H1 (cell line): ENCODE data around the gene KCNC1. TPM values are rescaled to one million over a fixed set of nuclear protein-coding genes. Genes with fewer than 3 reads are reported as not detected.

Experiments
- CTCF ChIA-PET: fragments of 300-600 bp; sonication (Branson Sonifier 250); formaldehyde crosslinking; loops from one replicate; lab custom pipeline; 2021; ENCODE audit not compliant: partially characterized antibody; lab: Charles Lee
- POLR2A ChIA-PET: fragments of 300-600 bp; sonication (Branson Sonifier 250); formaldehyde crosslinking; loops from one replicate; lab custom pipeline; 2021; ENCODE audit warnings: inconsistent platforms; ENCODE audit not compliant: partially characterized antibody; lab: Charles Lee
- DNase-seq, 2 experiments: peaks; one replicate each; pipeline versions ENCODE4 v3.0.0 to v3.0.0-alpha.2; 2010 to 2022; ENCODE audit warnings: low spot score in 2 of 2, low read depth in 1 of 2, mixed read lengths in 1 of 2
- FAIRE-seq: peaks from 2 replicates; lab custom pipeline; 2011; peaks lifted over from hg19 to GRCh38; lab: Jason Lieb, UNC
- H2AFZ ChIP-seq: 2 replicates; pipeline ENCODE4 v1.8.1; 2012; ENCODE audit warnings: low read length, inconsistent platforms
- H2AK5ac ChIP-seq: 2 replicates; pipeline ENCODE4 v1.6.1; 2013; ENCODE audit warnings: low read depth, low read length
- H2BK120ac ChIP-seq: replicated peaks from 2 replicates; pipeline ENCODE3; 2013; ENCODE audit warnings: low read depth, low read length, inconsistent platforms
- H2BK12ac ChIP-seq: 2 replicates; pipeline ENCODE4 v1.6.1; 2013; ENCODE audit warnings: low read depth, low read length
- H2BK15ac ChIP-seq: 2 replicates; pipeline ENCODE4 v1.6.1; 2013; ENCODE audit warnings: low read length
- H2BK20ac ChIP-seq: 2 replicates; pipeline ENCODE4 v1.6.1; 2013; ENCODE audit warnings: low read length
- H2BK5ac ChIP-seq: 2 replicates; pipeline ENCODE4 v1.6.1; 2013; ENCODE audit warnings: low read depth, low read length
- H3K14ac ChIP-seq: 2 replicates; pipeline ENCODE4 v1.6.1; 2013; ENCODE audit warnings: inconsistent platforms; ENCODE audit not compliant: insufficient read length
- H3K18ac ChIP-seq: 2 replicates; pipeline ENCODE4 v1.6.1; 2013; ENCODE audit warnings: low read length; ENCODE audit errors: extremely low read depth
- H3K23ac ChIP-seq: 2 replicates; pipeline ENCODE4 v1.6.1; 2013; ENCODE audit warnings: inconsistent platforms; ENCODE audit not compliant: insufficient read length
- H3K23me2 ChIP-seq: 2 replicates; pipeline ENCODE4 v1.6.1; 2013; ENCODE audit warnings: low read depth, low read length
- H3K27ac ChIP-seq: 2 replicates; pipeline ENCODE4 v1.6.1; 2011; ENCODE audit warnings: low read depth, low read length, inconsistent platforms
- H3K27me3 ChIP-seq, 4 experiments: replicated peaks in 1 of 4; 1 replicate in 1 of 4; 2 replicates in 3 of 4; pipeline versions ENCODE4 v1.6.1 to v1.8.1; 2011 to 2013; ENCODE audit warnings: low read length in 3 of 4, mild to moderate bottlenecking in 3 of 4, inconsistent platforms in 2 of 4, mixed read lengths in 2 of 4, moderate library complexity in 1 of 4; ENCODE audit not compliant: control insufficient read depth in 3 of 4, insufficient read depth in 3 of 4; ENCODE audit errors: extremely low read depth in 1 of 4
- H3K36me3 ChIP-seq, 4 experiments: 2 replicates each; pipeline versions ENCODE4 v1.6.1 to v1.8.1; 2011 to 2013; ENCODE audit warnings: mild to moderate bottlenecking in 4 of 4, low read length in 3 of 4, moderate library complexity in 2 of 4, control low read depth in 1 of 4, inconsistent platforms in 1 of 4; ENCODE audit not compliant: insufficient read depth in 4 of 4, control insufficient read depth in 2 of 4
- H3K4ac ChIP-seq: replicated peaks from 2 replicates; pipeline ENCODE3; 2013; ENCODE audit warnings: low read length, low read depth, mixed read lengths, inconsistent platforms; ENCODE audit not compliant: insufficient read length
- H3K4me1 ChIP-seq, 4 experiments: replicated peaks in 1 of 4; 1 replicate in 1 of 4; 2 replicates in 3 of 4; pipeline versions ENCODE4 v1.6.1 to v1.8.1; 2011 to 2013; ENCODE audit warnings: low read length in 3 of 4, inconsistent platforms in 2 of 4, mixed read lengths in 1 of 4; ENCODE audit not compliant: insufficient read depth in 4 of 4, control insufficient read depth in 3 of 4
- H3K4me2 ChIP-seq, 2 experiments: 2 replicates each; pipeline versions ENCODE4 v1.6.1 to v1.8.1; 2011 to 2013; ENCODE audit warnings: low read depth in 2 of 2, low read length in 2 of 2, control low read depth in 1 of 2, inconsistent platforms in 1 of 2, mild to moderate bottlenecking in 1 of 2; ENCODE audit not compliant: insufficient read depth in 1 of 2
- H3K4me3 ChIP-seq, 4 experiments: fragments of 200-600, 300-600 bp in 1 of 4; sonication (generic), shearing (Covaris generic), sonication (Bioruptor Twin) in 1 of 4; 2 replicates each; pipeline versions ENCODE4 v1.5.1 to v1.8.1; 2011 to 2016; ENCODE audit warnings: low read length in 4 of 4, low read depth in 3 of 4, control low read depth in 2 of 4, inconsistent platforms in 2 of 4, mild to moderate bottlenecking in 2 of 4, mixed read lengths in 1 of 4, moderate library complexity in 1 of 4; ENCODE audit not compliant: insufficient read depth in 2 of 4; ENCODE audit errors: extremely low read depth in 1 of 4
- H3K56ac ChIP-seq: replicated peaks from 2 replicates; pipeline ENCODE3; 2013; ENCODE audit warnings: low read depth, mild to moderate bottlenecking, mixed read lengths, low read length, inconsistent platforms; ENCODE audit not compliant: insufficient read length
- H3K79me1 ChIP-seq: 2 replicates; pipeline ENCODE4 v1.6.1; 2013; ENCODE audit warnings: low read depth, low read length, control low read depth
- H3K79me2 ChIP-seq, 2 experiments: 2 replicates each; pipeline versions ENCODE4 v1.6.1 to v1.8.1; 2012 to 2013; ENCODE audit warnings: low read length in 2 of 2, mild to moderate bottlenecking in 2 of 2, inconsistent platforms in 1 of 2; ENCODE audit not compliant: insufficient read depth in 2 of 2, control insufficient read depth in 1 of 2
- H3K9ac ChIP-seq, 4 experiments: replicated peaks in 1 of 4; 1 replicate in 1 of 4; 2 replicates in 3 of 4; pipeline versions ENCODE4 v1.6.1 to v1.8.1; 2011 to 2013; ENCODE audit warnings: low read depth in 3 of 4, low read length in 3 of 4, control low read depth in 2 of 4, mild to moderate bottlenecking in 2 of 4, moderate library complexity in 2 of 4, inconsistent platforms in 1 of 4; ENCODE audit errors: extremely low read depth in 1 of 4
- H3K9me3 ChIP-seq, 2 experiments: 2 replicates each; pipeline versions ENCODE4 v1.6.1 to v1.8.1; 2012 to 2013; ENCODE audit warnings: mild to moderate bottlenecking in 2 of 2, moderate library complexity in 2 of 2, control low read depth in 1 of 2, inconsistent platforms in 1 of 2, low read depth in 1 of 2, low read length in 1 of 2, mixed read lengths in 1 of 2; ENCODE audit not compliant: insufficient read depth in 2 of 2
- H4K20me1 ChIP-seq, 2 experiments: replicated peaks in 1 of 2; 2 replicates each; pipeline versions ENCODE3 to v1.8.1; 2011 to 2013; ENCODE audit warnings: inconsistent platforms in 2 of 2, low read length in 2 of 2, mild to moderate bottlenecking in 1 of 2; ENCODE audit not compliant: insufficient read depth in 2 of 2, control insufficient read depth in 1 of 2
- H4K5ac ChIP-seq: 2 replicates; pipeline ENCODE4 v1.6.1; 2013; ENCODE audit warnings: low read length, low read depth, mixed read lengths, inconsistent platforms; ENCODE audit not compliant: insufficient read length
- H4K8ac ChIP-seq: 2 replicates; pipeline ENCODE4 v1.8.0; 2013; ENCODE audit warnings: mild to moderate bottlenecking, moderate library complexity, low read length, inconsistent platforms; ENCODE audit not compliant: insufficient read depth; ENCODE audit errors: extremely low read depth
- H4K91ac ChIP-seq: replicated peaks from 2 replicates; pipeline ENCODE3; 2013; ENCODE audit warnings: low read length, mixed read lengths, inconsistent platforms; ENCODE audit not compliant: insufficient read length
- CBX8 ChIP-seq: fragments of 300-800, 300-1000 bp; sonication (generic); IDR thresholded peaks from 2 replicates; pipeline ENCODE4 v1.7.1; 2016; ENCODE audit warnings: low read depth, low read length, borderline replicate concordance
- CREB1 ChIP-seq: IDR thresholded peaks from 2 replicates; pipeline ENCODE4 v1.6.1; 2012; ENCODE audit warnings: inconsistent platforms
- MAFK ChIP-seq: IDR thresholded peaks from 2 replicates; pipeline ENCODE4 v1.6.1; 2012; ENCODE audit warnings: low read depth, mild to moderate bottlenecking, improper control_type of control experiment, low read length
- POU5F1 ChIP-seq: IDR thresholded peaks from 2 replicates; pipeline ENCODE4 v1.6.1; 2011; ENCODE audit warnings: low read depth, mild to moderate bottlenecking, low read length, moderate library complexity
- RAD21 ChIP-seq, 2 experiments: IDR thresholded peaks in 1 of 2; conservative IDR thresholded peaks in 1 of 2; 2 replicates each; pipeline ENCODE4 v1.6.1; 2011; ENCODE audit warnings: low read depth in 2 of 2, low read length in 2 of 2, improper control_type of control experiment in 1 of 2, inconsistent platforms in 1 of 2, mild to moderate bottlenecking in 1 of 2, moderate library complexity in 1 of 2
- RBBP5 ChIP-seq: IDR thresholded peaks from 2 replicates; pipeline ENCODE4 v1.7.1; 2012; ENCODE audit warnings: low read depth, mild to moderate bottlenecking, inconsistent platforms, low read length, moderate library complexity, borderline replicate concordance
- SIN3A ChIP-seq, 2 experiments: IDR thresholded peaks in 1 of 2; conservative IDR thresholded peaks in 1 of 2; 2 replicates each; pipeline ENCODE4 v1.6.1; 2011 to 2012; ENCODE audit warnings: low read length in 2 of 2, improper control_type of control experiment in 1 of 2, low read depth in 1 of 2, mild to moderate bottlenecking in 1 of 2
- SIRT6 ChIP-seq: IDR thresholded peaks from one replicate; pipeline ENCODE4 v1.7.1; 2012; ENCODE audit warnings: low read length, inconsistent platforms
- SP2 ChIP-seq: IDR thresholded peaks from 2 replicates; pipeline ENCODE4 v1.6.1; 2012; ENCODE audit warnings: mild to moderate bottlenecking, low read length, inconsistent platforms
- SP4 ChIP-seq: IDR thresholded peaks from 2 replicates; pipeline ENCODE4 v1.6.1; 2012; ENCODE audit warnings: low read length, inconsistent platforms
- whole genome bisulfite sequencing, 2 experiments: shearing (Covaris generic) in 1 of 2; methylation state at CpG; one replicate each; pipeline versions ENCODE4 v1.1.6 to v1.1.7; 2013 to 2015; ENCODE audit warnings: low lambda C conversion rate in 2 of 2, mixed read lengths in 2 of 2, inconsistent platforms in 1 of 2, low coverage in 1 of 2, missing lambda C conversion rate in 1 of 2; ENCODE audit not compliant: insufficient replicate concordance in 2 of 2, insufficient coverage in 1 of 2, insufficient read length in 1 of 2; ENCODE audit errors: extremely low coverage in 1 of 2, missing lambda C conversion rate in 1 of 2; 5-methylcytosine and 5-hydroxymethylcytosine counted together
- polyA plus RNA-seq, 7 experiments: library from polyadenylated mRNA; depleted of rRNA in 3 of 7; stranded (reverse) in 5 of 7; unstranded in 2 of 7; fragments of >200 nt in 5 of 7; fragments of 200-250 nt in 2 of 7; gene quantifications; 1 replicate in 5 of 7; 2 replicates in 1 of 7; 4 replicates in 1 of 7; pipeline versions ENCODE4 v1.2.1 to v1.2.3, GENCODE V29; 2011 to 2013; ENCODE audit warnings: missing spikeins in 2 of 7, mixed read lengths in 2 of 7
- total RNA-seq: library from RNA; stranded (reverse); fragmentation: NEBNext Ultra II Directional; extraction: Animal tissue kit (Norgen Biotek cat#: 25700); gene quantifications from 2 replicates; pipeline ENCODE4 v1.2.1, GENCODE V29; 2021

The KCNC1 gene
- total and polyA plus RNA-seq, 2 of the 8 experiments (the other 6 are each of a cell fraction or from before 2014, with no cell fraction given), result 0.11 to 0.26 TPM

GRCh38 chr11:17762309-17762974 is 27.9 kb downstream of the KCNC1 start:
- H4K20me1 ChIP-seq, result peaks cover 0 to 2% of the 10 kb centered on the region in 2 experiments
- H2BK20ac ChIP-seq, result no peak overlapping the region
- no peak overlapping the region for H3K56ac ChIP-seq
- 85% methylated on average over 17 of the region's 17 CpGs; no CpG with 5 or more reads in 1 of the 2 experiments for WGBS, 2 experiments
- H3K36me3 ChIP-seq, result no peaks in the 10 kb centered on the region
- peaks cover 9% of the 10 kb centered on the region; the same call in 1 of the 2 replicates for H3K23me2 ChIP-seq
- no peak overlapping the region for H3K4me3 ChIP-seq
- POLR2A ChIA-PET, result no interaction called here
- no peak for FAIRE-seq
- CTCF ChIA-PET, result interaction anchor here (1.0 to 6.7 kb wide), 20 partner anchors 8 to 217 kb away, joined by 3 to 82 read pairs (median 10); partner anchors contain the start of gene KCNC1
- H3K4ac ChIP-seq, result no peak overlapping the region
- no peaks in the 10 kb centered on the region for H3K27me3 ChIP-seq
- no peak overlapping the region for H4K5ac ChIP-seq
- DNase-seq, result no peak
- H2BK5ac ChIP-seq, result no peak overlapping the region
- peaks cover 0 to 7% (median 1%) of the 10 kb centered on the region in 4 experiments; a peak in 3 of 7 replicates for H3K4me1 ChIP-seq
- no peak overlapping the region for H2BK120ac ChIP-seq
- H2BK15ac ChIP-seq, result no peak overlapping the region
- no peak overlapping the region for H2BK12ac ChIP-seq
- no peaks in the 10 kb centered on the region for H3K79me1 ChIP-seq
- no peak overlapping the region for H4K91ac ChIP-seq
- H3K4me2 ChIP-seq, result no peak overlapping the region
- no peak overlapping the region for H3K23ac ChIP-seq
- no peak overlapping the region for H2AK5ac ChIP-seq
- H3K27ac ChIP-seq, result no peak overlapping the region
- TF ChIP-seq RBBP5 (no peak), SIRT6 (no peak), SP4 (no peak), RAD21 (IDR thresholded peaks at IDR 0.05 in 1 of 2, conservative IDR thresholded peaks at IDR 0.05 in 1 of 2; ENCODE audit: low read depth in 2 of 2, low read length in 2 of 2) (no peak), CBX8 (no peak), SP2 (no peak), MAFK (no peak), SIN3A (conservative IDR thresholded peaks at IDR 0.05 in 1 of 2, IDR thresholded peaks at IDR 0.05 in 1 of 2; ENCODE audit: low read depth in 1 of 2, low read length in 2 of 2) (no peak), POU5F1 (no peak), CREB1 (no peak)
- TF ChIP-seq, all 59 proteins: peak for 0
- H3K79me2 ChIP-seq, result no peaks in the 10 kb centered on the region
- no peak overlapping the region for H2AFZ ChIP-seq
- no peak overlapping the region for H3K18ac ChIP-seq
- H4K8ac ChIP-seq, result no peak overlapping the region
- H3K14ac ChIP-seq, result no peak overlapping the region
- no peaks in the 10 kb centered on the region for H3K9me3 ChIP-seq
- no peak overlapping the region for H3K9ac ChIP-seq
